Measurements from ENCODE around the gene UMODL1.

Gene UMODL1

GRCh38 chr21:42079008-42079938 is 8.2 kb downstream of the UMODL1 start:
- ChIA-PET POLR2A (no interaction called here), CTCF (no interaction called here)
- H3K4me3 ChIP-seq (ENCODE audit: low read depth, low read length), result no peak overlapping the region
- DNase-seq (ENCODE audit: low read depth, low spot score), result no peak
- TF ChIP-seq CTCF (IDR thresholded peaks at IDR 0.05; ENCODE audit: insufficient read depth, low read length, missing control alignments), result no peak

- POLR2A ChIA-PET, result no interaction called here
- TF ChIP-seq CTCF (IDR thresholded peaks at IDR 0.05; ENCODE audit: insufficient read depth, low read length, missing control alignments), result no peak
- no peak for DNase-seq (ENCODE audit: low read depth, low spot score)
- H3K4me3 ChIP-seq (ENCODE audit: low read depth, low read length), result no peak overlapping the region
- CTCF ChIA-PET, result interaction anchor here (1.4 kb wide), 1 partner anchor 34 kb away, joined by 3 read pairs; no protein-coding TSS in a partner anchor
Observed at GRCh38 chr21:42079939-42080787, 9.0 kb downstream of the UMODL1 start.

GRCh38 chr21:42080788-42081083 is 9.6 kb downstream of the UMODL1 start:
- CTCF ChIA-PET, result interaction anchor here (1.4 kb wide), 1 partner anchor 35 kb away, joined by 3 read pairs; no protein-coding TSS in a partner anchor
- POLR2A ChIA-PET, result interaction anchor here (0.5 kb wide), 1 partner anchor 40 kb away, joined by 3 read pairs; no protein-coding TSS in a partner anchor
- H3K4me3 ChIP-seq (ENCODE audit: low read depth, low read length), result no peak overlapping the region
- DNase-seq (ENCODE audit: low read depth, low spot score), result peak; percentile 94
- no peak for TF ChIP-seq CTCF (IDR thresholded peaks at IDR 0.05; ENCODE audit: insufficient read depth, low read length, missing control alignments)

- no peak for DNase-seq (ENCODE audit: low read depth, low spot score)
- no peak overlapping the region for H3K4me3 ChIP-seq (ENCODE audit: low read depth, low read length)
- ChIA-PET CTCF (interaction anchor here (1.4 kb wide), 1 partner anchor 35 kb away, joined by 3 read pairs; no protein-coding TSS in a partner anchor), POLR2A (interaction anchor here (0.5 kb wide), 1 partner anchor 40 kb away, joined by 3 read pairs; no protein-coding TSS in a partner anchor)
- no peak for TF ChIP-seq CTCF (IDR thresholded peaks at IDR 0.05; ENCODE audit: insufficient read depth, low read length, missing control alignments)
Observed at GRCh38 chr21:42081138-42081537, 10.0 kb downstream of the UMODL1 start.

GRCh38 chr21:42081931-42082381 is 10.8 kb downstream of the UMODL1 start:
- POLR2A ChIA-PET, result interaction anchor here (1.0 kb wide), 1 partner anchor 11 kb away, joined by 4 read pairs; no protein-coding TSS in a partner anchor
- CTCF ChIA-PET, result interaction anchor here (1.4 kb wide), 1 partner anchor 36 kb away, joined by 3 read pairs; no protein-coding TSS in a partner anchor

More at GRCh38 chr21:42081931-42082381, 10.8 kb downstream of the UMODL1 start:
- no peak overlapping the region for H3K4me3 ChIP-seq (ENCODE audit: low read depth, low read length)
- TF ChIP-seq CTCF (IDR thresholded peaks at IDR 0.05; ENCODE audit: insufficient read depth, low read length, missing control alignments), result no peak
- DNase-seq (ENCODE audit: low read depth, low spot score), result no peak

All from AG04449 (cell line).